Fibroblast of pulmonary artery (primary cell): ENCODE measurements around the gene ADARB2.

ENCODE experiments used
- DNase-seq: peaks from one replicate; pipeline ENCODE4 v3.0.0-alpha.2; 2010; ENCODE audit warnings: low read depth
- H3K4me3 ChIP-seq: replicated peaks from 2 replicates; pipeline ENCODE4 v1.5.1; 2011; ENCODE audit warnings: low read depth, mild to moderate bottlenecking, control low read depth, low read length, moderate library complexity
- TF ChIP-seq, protein P1 (sequence below): IDR thresholded peaks from 2 replicates; pipeline ENCODE4 v1.5.1; 2011; ENCODE audit warnings: mild to moderate bottlenecking, control low read depth, low read length, inconsistent platforms; ENCODE audit errors: missing control alignments

ADARB2 gene

GRCh38 chr10:1339396-1339795 is 397.9 kb downstream of the ADARB2 start:
- DNase-seq = no peak
- no peak overlapping the region for H3K4me3 ChIP-seq
- TF ChIP-seq, protein P1, sequence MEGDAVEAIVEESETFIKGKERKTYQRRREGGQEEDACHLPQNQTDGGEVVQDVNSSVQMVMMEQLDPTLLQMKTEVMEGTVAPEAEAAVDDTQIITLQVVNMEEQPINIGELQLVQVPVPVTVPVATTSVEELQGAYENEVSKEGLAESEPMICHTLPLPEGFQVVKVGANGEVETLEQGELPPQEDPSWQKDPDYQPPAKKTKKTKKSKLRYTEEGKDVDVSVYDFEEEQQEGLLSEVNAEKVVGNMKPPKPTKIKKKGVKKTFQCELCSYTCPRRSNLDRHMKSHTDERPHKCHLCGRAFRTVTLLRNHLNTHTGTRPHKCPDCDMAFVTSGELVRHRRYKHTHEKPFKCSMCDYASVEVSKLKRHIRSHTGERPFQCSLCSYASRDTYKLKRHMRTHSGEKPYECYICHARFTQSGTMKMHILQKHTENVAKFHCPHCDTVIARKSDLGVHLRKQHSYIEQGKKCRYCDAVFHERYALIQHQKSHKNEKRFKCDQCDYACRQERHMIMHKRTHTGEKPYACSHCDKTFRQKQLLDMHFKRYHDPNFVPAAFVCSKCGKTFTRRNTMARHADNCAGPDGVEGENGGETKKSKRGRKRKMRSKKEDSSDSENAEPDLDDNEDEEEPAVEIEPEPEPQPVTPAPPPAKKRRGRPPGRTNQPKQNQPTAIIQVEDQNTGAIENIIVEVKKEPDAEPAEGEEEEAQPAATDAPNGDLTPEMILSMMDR = no peak

- no peak for DNase-seq
- TF ChIP-seq, protein P1 = no peak
These were observed 401.7 kb downstream of the ADARB2 start for GRCh38 chr10:1335642-1336041.

GRCh38 chr10:1333981-1334380 is 403.3 kb downstream of the ADARB2 start:
- TF ChIP-seq, protein P1 = no peak
- no peak overlapping the region for H3K4me3 ChIP-seq
- no peak for DNase-seq

More at GRCh38 chr10:1335642-1336041, 401.7 kb downstream of the ADARB2 start:
- no peak overlapping the region for H3K4me3 ChIP-seq

DNA sequence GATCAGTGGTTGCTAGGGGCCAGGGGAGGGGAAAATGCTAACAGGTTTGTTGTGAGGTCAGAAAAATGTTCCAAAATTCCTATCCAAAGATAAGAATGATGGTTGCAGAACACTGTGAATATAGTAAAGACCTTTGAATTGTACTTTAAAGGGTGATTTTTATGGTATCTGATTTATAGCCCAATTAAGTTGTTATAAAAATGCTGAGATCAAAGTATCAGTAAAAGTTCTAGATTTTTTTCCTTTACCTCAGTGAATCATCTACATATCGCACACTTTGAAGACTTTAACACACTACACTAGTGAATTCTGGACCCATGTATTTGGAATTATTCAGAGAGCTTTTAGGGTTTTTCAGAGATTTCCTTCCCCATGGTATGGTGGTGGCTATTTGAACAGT is 405.8 kb downstream of the ADARB2 start:
- TF ChIP-seq, protein P1 = no peak
- no peak overlapping the region for H3K4me3 ChIP-seq
- no peak for DNase-seq

- TF ChIP-seq, protein P1 = no peak
- no peak overlapping the region for H3K4me3 ChIP-seq
- no peak for DNase-seq
These were observed 407.7 kb downstream of the ADARB2 start for GRCh38 chr10:1329622-1330021.

DNA sequence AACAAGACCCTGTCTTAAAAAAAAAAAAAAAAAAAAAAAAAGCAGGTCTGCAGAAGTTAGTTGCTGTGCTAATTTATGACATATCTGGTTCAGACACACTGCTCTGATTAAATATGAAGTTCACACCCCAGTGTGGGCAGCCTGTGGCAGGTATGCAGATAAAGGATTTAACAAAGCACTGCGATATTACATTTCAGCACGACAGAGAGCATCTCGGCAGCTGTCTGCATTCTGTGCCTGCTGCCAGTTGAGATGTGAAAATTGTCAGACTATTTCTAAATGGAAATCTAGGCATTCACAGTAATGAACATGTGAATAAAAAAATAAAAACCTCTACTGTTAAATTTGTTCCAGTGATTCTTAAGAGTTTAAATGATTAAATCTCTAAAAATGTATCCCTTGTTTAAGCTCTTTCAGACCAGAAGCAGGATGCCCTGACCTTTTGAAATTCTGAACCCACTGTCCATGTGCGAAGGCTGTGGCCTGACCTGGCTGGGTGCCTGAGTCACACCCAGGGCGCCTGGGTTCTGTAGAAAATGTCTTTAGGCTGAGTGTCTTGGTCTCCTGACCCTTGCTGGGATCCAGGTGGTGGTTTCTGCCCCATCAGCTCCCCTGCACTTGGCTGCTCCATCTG is 408.2 kb downstream of the ADARB2 start:
- H3K4me3 ChIP-seq = no peak overlapping the region
- no peak for DNase-seq
- TF ChIP-seq, protein P1 = no peak
